ENCODE measurements around the gene SLC11A2. TPM values are rescaled to one million over a fixed set of nuclear protein-coding genes. Genes with fewer than 3 reads are reported as not detected.

The SLC11A2 gene
- total and polyA plus RNA-seq, 2 of the 8 experiments (the other 6 are each of a cell fraction or from before 2014, with no cell fraction given) = 55.0 to 61.5 TPM

DNA sequence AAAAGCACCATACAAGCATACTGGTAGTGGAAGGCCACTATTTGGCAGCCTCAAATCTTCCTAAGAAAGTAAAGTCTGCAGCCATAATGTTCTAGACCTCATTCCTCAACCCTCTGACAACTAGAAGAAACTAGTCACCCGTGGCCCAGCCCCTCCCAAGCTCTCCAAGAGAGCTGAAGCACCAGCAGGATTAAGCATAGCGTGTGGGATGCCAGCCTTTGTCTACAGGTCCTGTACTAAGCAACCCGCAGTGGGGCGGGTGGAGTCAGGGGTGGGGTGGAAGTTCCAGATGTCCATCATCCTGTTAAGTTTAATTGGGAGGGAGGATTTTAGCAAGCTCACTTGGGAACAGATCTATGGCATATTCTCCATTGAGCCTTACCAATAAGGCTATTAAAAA, 14.2 kb downstream of the SLC11A2 start (continued):
- TF ChIP-seq RXRA (IDR thresholded peaks at IDR 0.05; ENCODE audit: insufficient read depth, low read depth, low read length) (no peak), RAD21 (IDR thresholded peaks at IDR 0.05 in 1 of 2, conservative IDR thresholded peaks at IDR 0.05 in 1 of 2; ENCODE audit: low read depth in 2 of 2, low read length in 2 of 2) (no peak), CEBPB (IDR thresholded peaks at IDR 0.05; ENCODE audit: low read depth, low read length) (no peak), ATF3 (IDR thresholded peaks at IDR 0.05; ENCODE audit: insufficient read depth, low read depth, low read length) (no peak), CBX5 (IDR thresholded peaks at IDR 0.05; ENCODE audit: low read depth, low read length) (no peak), SP1 (IDR thresholded peaks at IDR 0.05; ENCODE audit: low read depth, low read length) (no peak)

All from H1 (cell line).